Heart left ventricle (tissue), 13 donors: ENCODE measurements around the gene UNKL.

ENCODE experiments used
- CTCF ChIP-seq, 12 donors: fragments of 200-600 bp; sonication (generic) in 4 of 12; IDR thresholded peaks; one replicate each; pipeline versions ENCODE4 v1.5.0 to v1.8.0; 2018 to 2022; ENCODE audit warnings: antibody characterized with exemption in 12 of 12, mild to moderate bottlenecking in 5 of 12
- POLR2A ChIP-seq, 2 donors: fragments of 450-650 bp; IDR thresholded peaks; one replicate each; pipeline ENCODE4 v1.6.1; 2017; ENCODE audit warnings: antibody characterized with exemption in 2 of 2, mild to moderate bottlenecking in 2 of 2, moderate library complexity in 2 of 2
- donor health status: ischemic (EF 13 %, LVEDD 7.1; RV severe dilation, severe dysfunction).
- donor health status: DM: no; HTN: yes; CAD: no.
- donor health status: DM: no; HTN: no; CAD: no.
- donor health status: ischemic (EF 25% LVEDD 6.9; RV normal size, moderate dysfunction).
- donor health status: ischemic (EF 25% LVEDD 5.7; RV mildly dilated, moderate dysfunction).
- donor health status: ischemic (EF 35%, LVEDD 5.7; RV mildly dilated, moderate dysfunction).
- donor health status: nonischemic (EF 11% LVEDD 7.7; RV severe dilation, severe dysfunction).
- donor health status: DM: yes; HTN: yes; CAD: no.
- donor health status: PGD.
- donor health status: ischemic (EF 29% LVEDD 5.4; RV normal size, mild dysfunction).
- donor health status: nonischemic (EF 23%, LVEDD 6.1; RV moderate dilation, normal function).

GRCh38 chr16:1325673-1326371 is 88.7 kb downstream of the UNKL start:
- TF ChIP-seq CTCF (IDR thresholded peaks at IDR 0.05), result no peak
- no peak for TF ChIP-seq POLR2A (IDR thresholded peaks at IDR 0.05)
